ENCODE measurements around the gene FUOM. TPM values are rescaled to one million over a fixed set of nuclear protein-coding genes. Genes with fewer than 3 reads are reported as not detected.

Gene FUOM
- total and polyA plus RNA-seq, 7 donors = 3.0 to 9.1 (median 5.4) TPM

- H3K9me3 ChIP-seq = no peaks in the 10 kb centered on the region
- intact Hi-C loops (cut with DNase I) = no loop called here
- peaks cover 12% of the 10 kb centered on the region for H3K4me1 ChIP-seq
- no peaks in the 10 kb centered on the region for H3K36me3 ChIP-seq (ENCODE audit: insufficient read depth in 1 of 2, low read depth in 1 of 2)
- ATAC-seq (no peak), DNase-seq (peak; percentile 9 to 51)
- H3K27me3 ChIP-seq (ENCODE audit: insufficient read depth in 3 of 3, low read length in 2 of 3) = peaks cover 0 to 66% (median 47%) of the 10 kb centered on the region in 3 donors
- no peak for TF ChIP-seq CTCF (IDR thresholded peaks at IDR 0.05)
- peak overlapping the region; percentile 56 for H3K4me3 ChIP-seq
- 2 to 4% (median 3%) methylated on average over 27 to 41 of the region's 41 CpGs for WGBS, 3 donors
- no peak overlapping the region for H3K27ac ChIP-seq
Measured at GRCh38 chr10:133336118-133336576, 21.7 kb downstream of the FUOM start.

GRCh38 chr10:133335246-133336117 is 22.3 kb downstream of the FUOM start:
- Histone ChIP-seq H3K27ac (no peak overlapping the region), H3K36me3 (ENCODE audit: insufficient read depth in 1 of 2, low read depth in 1 of 2) (no peaks in the 10 kb centered on the region), H3K9me3 (no peaks in the 10 kb centered on the region), H3K4me1 (peaks cover 12% of the 10 kb centered on the region), H3K27me3 (ENCODE audit: insufficient read depth in 3 of 3, low read length in 2 of 3) (peaks cover 0 to 64% (median 47%) of the 10 kb centered on the region in 3 donors), H3K4me3 (peak overlapping the region; percentile 56)
- WGBS, 3 donors = 1 to 3% (median 1%) methylated on average over 44 to 75 of the region's 75 CpGs
- peak in 2 of 4 donors; percentile 20 to 52 for ATAC-seq
- no peak for TF ChIP-seq CTCF (IDR thresholded peaks at IDR 0.05)
- DNase-seq = peak; percentile 57 to 77
- intact Hi-C loops (cut with DNase I) = no loop called here

DNA sequence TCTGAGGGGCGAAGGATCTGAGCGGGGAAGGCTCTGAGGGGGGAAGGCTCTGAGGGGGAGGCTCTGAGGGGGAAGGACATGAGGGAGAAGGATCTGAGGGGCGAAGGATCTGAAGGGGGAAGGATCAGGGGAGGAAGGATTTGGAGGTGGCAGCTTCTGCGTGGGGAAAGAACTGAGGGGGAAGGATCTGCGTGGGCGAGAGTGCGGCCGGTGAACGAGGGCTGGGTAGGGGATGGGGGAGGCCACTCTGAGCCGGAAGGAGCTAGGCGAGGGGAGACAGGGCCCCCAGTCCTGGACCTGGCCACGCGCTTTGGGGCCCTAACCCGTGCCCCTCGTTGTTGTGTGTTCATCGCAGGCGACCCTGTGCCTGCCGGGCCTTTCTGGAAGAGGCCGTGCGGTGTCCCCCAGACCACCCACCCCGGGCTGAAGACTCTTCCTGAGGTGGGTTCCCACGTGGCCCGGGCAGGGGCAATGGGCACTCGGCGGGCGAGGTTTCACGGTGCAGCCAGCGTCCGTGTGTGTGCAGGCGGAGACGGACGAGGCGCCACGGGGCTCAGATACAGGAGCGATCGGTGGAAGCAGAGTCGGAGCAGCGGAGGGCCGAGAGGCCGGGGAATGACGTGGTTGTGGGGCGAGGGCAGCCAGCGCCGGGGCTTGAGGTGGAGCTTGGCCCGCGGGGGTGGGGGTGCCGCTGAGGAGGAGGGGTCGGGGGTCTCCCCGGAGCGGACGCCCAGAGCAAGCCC is 23.1 kb downstream of the FUOM start:
- no peak overlapping the region for H3K27ac ChIP-seq
- peak; percentile 16 to 44 for DNase-seq
- ATAC-seq = peak in 3 of 4 donors; percentile 24 to 37 (median 35)
- WGBS, 3 donors = 14 to 19% (median 14%) methylated on average over 44 to 51 of the region's 51 CpGs
- H3K4me1 ChIP-seq = peaks cover 12% of the 10 kb centered on the region
- intact Hi-C loops (cut with DNase I) = no loop called here
- TF ChIP-seq CTCF (IDR thresholded peaks at IDR 0.05) = no peak
- peak overlapping the region; percentile 56 for H3K4me3 ChIP-seq
- H3K27me3 ChIP-seq (ENCODE audit: insufficient read depth in 3 of 3, low read length in 2 of 3) = peaks cover 0 to 56% (median 43%) of the 10 kb centered on the region in 3 donors
- H3K36me3 ChIP-seq (ENCODE audit: insufficient read depth in 1 of 2, low read depth in 1 of 2) = no peaks in the 10 kb centered on the region
- H3K9me3 ChIP-seq = no peaks in the 10 kb centered on the region

GRCh38 chr10:133332936-133333699 is 24.7 kb downstream of the FUOM start:
- ATAC-seq (no peak), DNase-seq (peak in 1 of 2 donors; percentile 27)
- intact Hi-C loops (cut with DNase I) = no loop called here
- H3K27me3 ChIP-seq (ENCODE audit: insufficient read depth in 3 of 3, low read length in 2 of 3) = peaks cover 0 to 70% (median 40%) of the 10 kb centered on the region in 3 donors
- no peak for TF ChIP-seq CTCF (IDR thresholded peaks at IDR 0.05)
- H3K27ac ChIP-seq = no peak overlapping the region
- no peaks in the 10 kb centered on the region for H3K9me3 ChIP-seq
- 69 to 80% (median 79%) methylated on average over 30 of the region's 30 CpGs for WGBS, 3 donors
- peaks cover 12% of the 10 kb centered on the region for H3K4me1 ChIP-seq
- no peak overlapping the region for H3K4me3 ChIP-seq
- H3K36me3 ChIP-seq (ENCODE audit: insufficient read depth in 1 of 2, low read depth in 1 of 2) = no peaks in the 10 kb centered on the region
